Neutrophil (primary cell): ENCODE measurements around the gene GNAQ.
"Not testable (repeated sequence)": the region's sequence is repeated elsewhere in the genome, so short reads cannot be mapped to it uniquely, and the experiment has no call there.

Experiments
- H3K27ac ChIP-seq: fragments of 200-600 bp; sonication (generic); 2 replicates; pipeline ENCODE4 v1.5.1; 2016; ENCODE audit warnings: mild to moderate bottlenecking, moderate library complexity
- H3K27me3 ChIP-seq: fragments of 200-600 bp; sonication (generic); 2 replicates; pipeline ENCODE4 v1.6.0; 2016; ENCODE audit warnings: mild to moderate bottlenecking
- H3K36me3 ChIP-seq: fragments of 200-600 bp; sonication (generic); 2 replicates; pipeline ENCODE4 v1.5.1; 2017
- H3K4me1 ChIP-seq, 2 experiments: fragments of 200-600 bp in 1 of 2; sonication (generic) in 1 of 2; 1 replicate in 1 of 2; 2 replicates in 1 of 2; pipeline versions ENCODE4 v1.5.1 to v1.6.1; 2013 to 2016; ENCODE audit warnings: low read depth in 1 of 2, low read length in 1 of 2, mild to moderate bottlenecking in 1 of 2, moderate library complexity in 1 of 2; ENCODE audit not compliant: control insufficient read depth in 1 of 2, insufficient read depth in 1 of 2
- H3K4me3 ChIP-seq, 2 experiments: fragments of 200-600 bp in 1 of 2; sonication (generic) in 1 of 2; 1 replicate in 1 of 2; 2 replicates in 1 of 2; pipeline ENCODE4 v1.5.1; 2013 to 2016; ENCODE audit warnings: low read depth in 1 of 2, low read length in 1 of 2, mild to moderate bottlenecking in 1 of 2, moderate library complexity in 1 of 2
- H3K9me3 ChIP-seq: fragments of 200-600 bp; sonication (generic); 2 replicates; pipeline ENCODE4 v1.5.1; 2016
- CTCF ChIP-seq: fragments of 200-600 bp; sonication (generic); IDR thresholded peaks from 2 replicates; pipeline ENCODE4 v1.5.1; 2016; ENCODE audit warnings: antibody characterized with exemption

GNAQ gene

GRCh38 chr9:77725046-77725694 is 306.4 kb downstream of the GNAQ start:
- no peak overlapping the region for H3K27ac ChIP-seq
- no peak overlapping the region for H3K4me3 ChIP-seq
- no peak for TF ChIP-seq CTCF
- H3K4me1 ChIP-seq, result peaks cover 0 to 4% of the 10 kb centered on the region in 2 experiments
- H3K27me3 ChIP-seq, result no peaks in the 10 kb centered on the region
- peaks cover 59% of the 10 kb centered on the region for H3K36me3 ChIP-seq
- H3K9me3 ChIP-seq, result no peaks in the 10 kb centered on the region

- H3K4me1 ChIP-seq, H3K27me3 ChIP-seq, H3K4me3 ChIP-seq, H3K27ac ChIP-seq, H3K9me3 ChIP-seq: not testable (repeated sequence)
- peaks cover 40% of the 10 kb centered on the region for H3K36me3 ChIP-seq
Measured at GRCh38 chr9:77721156-77721555, 310.5 kb downstream of the GNAQ start.

- no peak overlapping the region for H3K27ac ChIP-seq
- H3K27me3 ChIP-seq, result no peaks in the 10 kb centered on the region
- H3K36me3 ChIP-seq, result peaks cover 28% of the 10 kb centered on the region
- no peak overlapping the region for H3K4me3 ChIP-seq
- peaks cover 0 to 4% of the 10 kb centered on the region in 2 experiments for H3K4me1 ChIP-seq
- H3K9me3 ChIP-seq, result no peaks in the 10 kb centered on the region
- TF ChIP-seq CTCF, result no peak
Measured at GRCh38 chr9:77719321-77719720, 312.3 kb downstream of the GNAQ start.

- H3K36me3 ChIP-seq, result peaks cover 27% of the 10 kb centered on the region
- H3K27ac ChIP-seq, H3K4me3 ChIP-seq, H3K27me3 ChIP-seq, H3K4me1 ChIP-seq, H3K9me3 ChIP-seq: not testable (repeated sequence)
Measured at GRCh38 chr9:77718298-77718640, 313.3 kb downstream of the GNAQ start.

- H3K4me1 ChIP-seq, H3K27ac ChIP-seq, H3K27me3 ChIP-seq, H3K4me3 ChIP-seq, H3K9me3 ChIP-seq: not testable (repeated sequence)
- H3K36me3 ChIP-seq, result peaks cover 27% of the 10 kb centered on the region
Measured at GRCh38 chr9:77717608-77718297, 313.9 kb downstream of the GNAQ start.

- Histone ChIP-seq H3K27ac (no peak overlapping the region), H3K4me3 (no peak overlapping the region), H3K36me3 (peaks cover under 1% of the 10 kb centered on the region), H3K4me1 (peaks cover 13 to 15% of the 10 kb centered on the region in 2 experiments), H3K27me3 (no peaks in the 10 kb centered on the region), H3K9me3 (no peaks in the 10 kb centered on the region)
- no peak for TF ChIP-seq CTCF
Measured at GRCh38 chr9:77714077-77714549, 317.5 kb downstream of the GNAQ start.

GRCh38 chr9:77712533-77713130 is 319.0 kb downstream of the GNAQ start:
- no peaks in the 10 kb centered on the region for H3K36me3 ChIP-seq
- H3K4me3 ChIP-seq, result no peak overlapping the region
- no peak for TF ChIP-seq CTCF
- peaks cover 18 to 20% of the 10 kb centered on the region in 2 experiments for H3K4me1 ChIP-seq
- no peak overlapping the region for H3K27ac ChIP-seq
- no peaks in the 10 kb centered on the region for H3K9me3 ChIP-seq
- no peaks in the 10 kb centered on the region for H3K27me3 ChIP-seq
